ENCODE results near the gene POP7. TPM values are rescaled to one million over a fixed set of nuclear protein-coding genes. Genes with fewer than 3 reads are reported as not detected.

Gene POP7
- total and polyA plus RNA-seq, 2 donors (not counting 1 experiment from before 2014, with no cell fraction given) = 14.4 to 15.2 TPM

- intact Hi-C loops (cut with micrococcal nuclease) = loop anchor here (1.0 to 10.0 kb wide), 11 partner anchors 17 to 589 kb away; partner anchors contain the start of genes AGFG2, COPS6, FBXO24 and LRCH4
- ATAC-seq (ENCODE audit: low read depth) (no peak), DNase-seq (no peak)
- no peaks in the 10 kb centered on the region for H3K27me3 ChIP-seq (replicated peaks in 1 of 4; ENCODE audit: control extremely low read depth in 1 of 4, control insufficient read depth in 3 of 4, insufficient read depth in 4 of 4, low read length in 3 of 4)
- H4K20me1 ChIP-seq (ENCODE audit: control insufficient read depth, insufficient read depth, low read length, poor library complexity, severe bottlenecking) = peaks cover 36% of the 10 kb centered on the region
- CTCF ChIA-PET = interaction anchor here (4.2 to 4.7 kb wide), 2 partner anchors 17 to 31 kb away, joined by 14 to 53 read pairs; partner anchors contain the start of gene POP7
- POLR2A ChIA-PET = interaction anchor here (1.0 to 2.7 kb wide), 4 partner anchors 21 to 178 kb away, joined by 3 to 16 read pairs (median 4); partner anchors contain the start of gene SLC12A9
- H3K27ac Mint-ChIP-seq = peak overlapping the region; percentile 97
- H3K9me3 Mint-ChIP-seq (ENCODE audit: insufficient read depth) = no peaks in the 10 kb centered on the region
- H3K4me3 Mint-ChIP-seq = peak overlapping the region; percentile 96
- peak overlapping the region; percentile 79 for H2AFZ ChIP-seq (ENCODE audit: insufficient read depth, low read depth, low read length, poor library complexity, severe bottlenecking)
- TF ChIP-seq, protein P1, sequence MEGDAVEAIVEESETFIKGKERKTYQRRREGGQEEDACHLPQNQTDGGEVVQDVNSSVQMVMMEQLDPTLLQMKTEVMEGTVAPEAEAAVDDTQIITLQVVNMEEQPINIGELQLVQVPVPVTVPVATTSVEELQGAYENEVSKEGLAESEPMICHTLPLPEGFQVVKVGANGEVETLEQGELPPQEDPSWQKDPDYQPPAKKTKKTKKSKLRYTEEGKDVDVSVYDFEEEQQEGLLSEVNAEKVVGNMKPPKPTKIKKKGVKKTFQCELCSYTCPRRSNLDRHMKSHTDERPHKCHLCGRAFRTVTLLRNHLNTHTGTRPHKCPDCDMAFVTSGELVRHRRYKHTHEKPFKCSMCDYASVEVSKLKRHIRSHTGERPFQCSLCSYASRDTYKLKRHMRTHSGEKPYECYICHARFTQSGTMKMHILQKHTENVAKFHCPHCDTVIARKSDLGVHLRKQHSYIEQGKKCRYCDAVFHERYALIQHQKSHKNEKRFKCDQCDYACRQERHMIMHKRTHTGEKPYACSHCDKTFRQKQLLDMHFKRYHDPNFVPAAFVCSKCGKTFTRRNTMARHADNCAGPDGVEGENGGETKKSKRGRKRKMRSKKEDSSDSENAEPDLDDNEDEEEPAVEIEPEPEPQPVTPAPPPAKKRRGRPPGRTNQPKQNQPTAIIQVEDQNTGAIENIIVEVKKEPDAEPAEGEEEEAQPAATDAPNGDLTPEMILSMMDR (IDR thresholded peaks at IDR 0.05) = no peak
- no peak for TF ChIP-seq EZH2 (IDR thresholded peaks at IDR 0.05; ENCODE audit: borderline replicate concordance, insufficient read depth, low read depth, low read length, poor library complexity, severe bottlenecking)
- H3K27ac ChIP-seq (ENCODE audit: low read length in 2 of 2) = peak overlapping the region; percentile 87 to 97
- peak overlapping the region; percentile 85 for H3K4me2 ChIP-seq (replicated peaks; ENCODE audit: low read depth, low read length, poor library complexity, severe bottlenecking)
- H3K27me3 Mint-ChIP-seq = no peaks in the 10 kb centered on the region
- H3K4me1 ChIP-seq (ENCODE audit: control insufficient read depth in 2 of 2, insufficient read depth in 2 of 2, low read length in 2 of 2) = peaks cover 0 to 6% of the 10 kb centered on the region in 2 donors
- H3K9me3 ChIP-seq (ENCODE audit: control extremely low read depth in 1 of 3, control insufficient read depth in 2 of 3, insufficient read depth in 1 of 3, low read length in 2 of 3) = no peaks in the 10 kb centered on the region
- H3K4me3 ChIP-seq (ENCODE audit: control extremely low read depth in 1 of 5, extremely low read depth in 1 of 5, insufficient read depth in 1 of 5, low read depth in 2 of 5, low read length in 4 of 5) = peak overlapping the region; percentile 53 to 99 (median 98)
- WGBS (ENCODE audit: insufficient coverage) = 0% methylated on average over 25 of the region's 34 CpGs
- H3K79me2 ChIP-seq (ENCODE audit: control insufficient read depth, insufficient read depth, low read length) = peaks cover 12% of the 10 kb centered on the region
- peak overlapping the region; percentile 97 for H3K9ac ChIP-seq (ENCODE audit: low read length)
- peaks cover 8% of the 10 kb centered on the region for H3K4me1 Mint-ChIP-seq
- H3K36me3 ChIP-seq (replicated peaks in 1 of 2; ENCODE audit: control extremely low read depth in 1 of 2, control insufficient read depth in 1 of 2, extremely low read depth in 1 of 2, insufficient read depth in 2 of 2, low read length in 1 of 2) = peaks cover 0 to 26% of the 10 kb centered on the region in 2 experiments
Observed at GRCh38 chr7:100673942-100674410, 31.9 kb upstream of the POP7 start.
